GM18909 (cell line): ENCODE data around the gene NPFFR2.
"Not testable (repeated sequence)": the region's sequence is repeated elsewhere in the genome, so short reads cannot be mapped to it uniquely, and the experiment has no call there.

Experiments
- ATAC-seq: cut with Tn5 transposase; IDR thresholded peaks from one replicate; pipeline ENCODE4 v1.9.1; 2021; ENCODE audit warnings: mild to moderate bottlenecking; ENCODE audit not compliant: unreplicated experiment, poor library complexity

Gene NPFFR2

DNA sequence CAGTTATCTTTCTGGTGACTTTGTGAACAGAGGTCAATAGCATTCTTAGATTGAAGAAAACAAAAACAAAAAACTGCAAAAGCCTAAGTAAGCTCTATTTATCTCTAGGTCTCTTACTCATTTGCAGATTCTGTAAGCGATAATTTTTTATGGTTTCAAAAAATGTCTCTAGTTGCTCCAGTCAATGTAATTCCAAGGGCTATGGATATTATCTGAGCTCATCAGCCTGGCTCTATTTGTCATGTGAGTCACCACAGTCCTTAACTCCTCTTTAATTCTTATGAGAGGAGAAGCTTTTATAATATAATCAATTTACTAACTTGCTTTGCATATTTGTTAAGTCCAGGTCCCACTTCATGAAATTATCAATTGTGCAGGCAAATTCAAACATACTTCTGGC lies 79.1 kb downstream of the NPFFR2 start:
- no peak for ATAC-seq

DNA sequence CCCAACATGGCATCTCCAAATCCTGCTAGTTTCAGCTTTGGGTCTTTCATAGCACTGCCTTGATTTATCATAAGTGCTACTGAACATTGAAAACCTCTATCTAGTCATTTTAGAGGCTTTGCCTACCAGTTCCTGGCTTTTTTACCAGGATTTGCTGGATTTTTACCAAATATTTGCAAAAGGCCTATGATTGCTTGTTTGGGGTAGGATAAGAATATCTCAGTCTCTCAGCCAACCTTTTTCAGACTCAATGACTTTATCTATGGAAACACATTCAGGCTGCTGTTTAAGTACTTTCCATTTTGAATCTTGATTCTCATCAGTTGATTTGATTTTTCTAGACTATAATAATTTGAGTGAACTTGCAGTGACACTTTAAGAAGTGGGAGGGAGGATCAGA lies 80.1 kb downstream of the NPFFR2 start:
- ATAC-seq: no peak

DNA sequence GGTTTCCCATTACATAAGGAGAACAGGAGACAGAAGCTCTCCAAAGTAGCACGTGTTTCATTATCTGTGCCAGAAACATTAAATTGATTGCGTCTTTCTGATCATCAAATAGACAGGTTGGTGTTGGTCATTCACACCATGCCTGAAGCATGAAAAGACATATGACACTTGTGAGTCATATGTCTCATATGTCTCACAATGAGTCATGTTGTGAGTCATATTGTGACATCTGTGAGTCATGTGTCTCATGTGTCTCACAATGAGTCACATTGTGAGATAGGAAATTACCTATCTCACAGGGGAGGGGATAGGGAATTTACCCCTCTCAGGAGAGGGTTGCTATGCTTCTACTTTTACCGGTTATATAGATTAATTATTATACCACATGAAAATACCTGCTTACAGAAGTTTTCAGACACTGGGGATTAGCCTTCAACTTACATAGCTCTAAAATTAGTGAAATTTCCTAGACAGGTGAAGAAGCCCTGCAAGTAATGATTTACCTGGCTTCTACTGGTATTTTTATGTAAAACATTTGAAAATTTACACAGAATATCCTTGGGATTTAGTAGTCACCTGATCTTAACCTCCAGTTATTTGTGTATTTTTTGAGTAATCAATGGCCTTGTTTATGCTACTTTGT lies 80.8 kb downstream of the NPFFR2 start:
- peak; percentile 97 for ATAC-seq

DNA sequence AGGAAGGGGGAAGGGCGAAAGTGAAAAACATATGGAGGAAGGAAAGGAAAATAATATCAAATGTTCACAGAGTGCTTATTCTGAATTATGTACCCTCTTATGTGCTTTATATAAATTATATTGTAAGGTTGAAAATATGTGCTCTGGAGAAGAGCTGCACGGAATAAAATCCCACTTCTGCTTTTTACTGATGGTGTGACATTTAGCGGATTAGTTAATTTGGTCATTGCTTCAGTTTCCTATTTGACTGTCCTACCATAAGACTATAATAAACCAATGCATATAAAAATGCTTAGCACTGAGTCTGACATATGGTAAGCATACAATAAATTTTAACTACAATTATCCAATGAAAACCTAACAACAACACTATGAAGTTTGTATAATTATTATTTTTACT lies 86.2 kb downstream of the NPFFR2 start:
- ATAC-seq: peak; percentile 81

DNA sequence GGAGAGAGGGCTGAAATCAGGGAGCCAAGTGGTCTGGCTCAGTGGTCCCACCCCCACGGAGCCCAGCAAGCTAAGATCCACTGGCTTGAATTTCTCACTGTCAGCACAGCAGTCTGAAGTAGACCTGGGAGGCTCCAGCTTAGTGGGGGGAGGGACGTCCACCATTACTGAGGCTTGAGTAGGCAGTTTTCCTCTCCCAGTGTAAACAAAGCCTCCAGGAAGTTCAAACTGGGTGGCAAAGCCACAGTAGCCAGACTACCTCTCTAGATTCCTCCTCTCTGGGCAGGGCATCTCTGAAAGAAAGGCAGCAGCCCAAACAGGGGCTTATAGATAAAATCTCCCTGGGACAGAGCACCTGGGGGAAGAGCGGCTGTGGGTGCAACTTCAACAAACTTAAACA lies 88.1 kb downstream of the NPFFR2 start:
- no peak for ATAC-seq

DNA sequence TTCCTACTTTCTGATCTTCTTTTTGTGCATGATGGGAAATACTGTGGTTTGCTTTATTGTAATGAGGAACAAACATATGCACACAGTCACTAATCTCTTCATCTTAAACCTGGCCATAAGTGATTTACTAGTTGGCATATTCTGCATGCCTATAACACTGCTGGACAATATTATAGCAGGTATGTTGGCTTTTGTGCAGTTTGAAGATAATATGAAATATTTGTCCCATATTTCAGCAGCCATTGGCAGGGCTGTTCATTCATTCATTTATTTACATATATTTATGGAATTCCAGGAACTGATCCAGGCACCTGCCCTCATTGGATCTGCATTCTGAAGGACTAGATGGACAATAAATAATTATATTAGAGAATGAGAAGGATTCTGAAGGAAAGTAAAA lies 96.9 kb downstream of the NPFFR2 start:
- ATAC-seq: no peak

DNA sequence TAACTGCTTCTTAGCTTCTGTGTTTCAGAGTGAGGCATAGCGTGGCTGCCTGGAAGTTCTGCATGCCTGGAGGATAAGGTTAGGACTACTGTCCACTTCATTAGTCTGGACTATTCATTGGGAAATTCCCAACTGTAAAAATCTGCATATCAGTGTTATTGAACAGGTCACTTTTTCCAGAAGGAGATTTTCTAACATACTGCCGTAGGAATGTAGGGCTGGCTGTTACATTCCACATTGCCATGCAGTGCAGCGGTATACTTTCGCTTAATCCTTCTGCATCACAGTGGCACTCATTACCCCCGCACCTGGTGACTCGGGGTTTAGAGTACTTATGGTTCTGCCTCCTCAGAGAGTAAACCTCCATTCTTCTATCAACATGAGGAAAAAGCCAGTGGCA lies 104.6 kb downstream of the NPFFR2 start:
- ATAC-seq: no peak

DNA sequence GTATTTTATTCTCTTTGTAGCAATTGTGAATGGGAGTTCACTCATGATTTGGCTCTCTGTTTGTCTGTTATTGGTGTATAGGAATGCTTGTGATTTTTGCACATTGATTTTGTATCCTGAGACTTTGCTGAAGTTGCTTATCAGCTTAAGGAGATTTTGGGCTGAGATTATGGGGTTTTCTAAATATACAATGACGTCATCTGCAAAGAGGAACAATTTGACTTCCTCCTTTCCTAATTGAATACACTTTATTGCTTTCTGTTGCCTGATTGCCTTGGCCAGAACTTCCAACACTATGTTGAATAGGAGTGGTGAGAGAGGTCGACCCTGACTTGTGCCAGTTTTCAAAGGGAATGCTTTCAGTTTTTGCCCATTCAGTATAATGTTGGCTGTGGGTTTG lies 108.2 kb downstream of the NPFFR2 start:
- not testable (repeated sequence) for ATAC-seq

DNA sequence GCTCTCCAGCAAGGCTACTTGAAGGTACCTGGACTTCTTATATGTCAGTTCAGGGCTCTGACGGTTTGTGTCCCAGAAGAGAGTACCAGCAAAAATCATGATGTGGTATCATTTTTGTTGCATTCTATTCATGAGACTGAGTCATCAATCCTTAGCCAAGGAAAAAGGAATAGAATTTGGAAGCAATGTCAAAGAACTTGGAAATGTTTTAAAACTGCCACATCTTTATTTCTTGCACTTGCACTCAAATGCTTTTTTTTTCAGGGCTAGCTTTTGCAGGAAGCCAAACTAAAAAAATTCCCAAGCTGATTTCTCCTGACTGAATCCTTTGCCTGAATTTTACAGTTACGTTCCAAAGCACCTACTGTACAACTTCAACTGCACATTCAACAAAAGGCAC lies 112.4 kb downstream of the NPFFR2 start:
- ATAC-seq: no peak

DNA sequence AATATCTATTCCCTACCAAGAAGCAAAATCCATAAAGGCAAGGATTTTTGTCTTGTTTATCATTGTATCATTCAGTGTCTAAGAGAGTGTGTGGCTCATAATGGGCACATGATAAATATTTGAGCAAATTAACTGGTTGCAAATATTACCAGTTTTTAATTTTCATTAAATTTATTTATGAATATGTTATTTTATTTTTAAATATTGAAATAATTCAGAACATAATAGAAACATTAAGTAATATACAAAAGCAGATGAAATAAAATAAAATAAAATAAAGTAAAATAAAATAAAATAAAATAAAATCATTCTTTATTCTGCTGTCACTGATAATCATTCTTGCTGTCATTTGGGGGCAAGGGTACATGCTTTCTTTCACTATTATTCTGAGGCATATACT lies 120.9 kb downstream of the NPFFR2 start:
- ATAC-seq: no peak

DNA sequence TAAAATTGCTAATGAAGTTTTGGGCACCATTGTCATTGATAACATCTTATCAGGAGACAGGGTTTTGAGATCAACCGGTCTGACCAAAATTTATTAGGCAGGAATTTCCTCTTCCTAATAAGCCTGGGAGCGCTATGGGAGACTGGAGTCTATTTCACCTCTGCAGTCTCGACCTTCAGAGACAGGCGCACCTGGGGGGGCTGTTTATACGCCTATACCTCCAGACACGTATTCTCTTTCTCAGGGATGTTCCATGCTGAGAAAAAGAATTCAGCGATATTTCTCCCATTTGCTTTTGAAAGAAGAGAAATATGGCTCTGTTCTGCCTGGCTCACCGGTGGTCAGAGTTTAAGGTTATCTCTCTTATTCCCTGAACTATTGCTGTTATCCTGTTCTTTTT lies 121.8 kb downstream of the NPFFR2 start:
- not testable (repeated sequence) for ATAC-seq

DNA sequence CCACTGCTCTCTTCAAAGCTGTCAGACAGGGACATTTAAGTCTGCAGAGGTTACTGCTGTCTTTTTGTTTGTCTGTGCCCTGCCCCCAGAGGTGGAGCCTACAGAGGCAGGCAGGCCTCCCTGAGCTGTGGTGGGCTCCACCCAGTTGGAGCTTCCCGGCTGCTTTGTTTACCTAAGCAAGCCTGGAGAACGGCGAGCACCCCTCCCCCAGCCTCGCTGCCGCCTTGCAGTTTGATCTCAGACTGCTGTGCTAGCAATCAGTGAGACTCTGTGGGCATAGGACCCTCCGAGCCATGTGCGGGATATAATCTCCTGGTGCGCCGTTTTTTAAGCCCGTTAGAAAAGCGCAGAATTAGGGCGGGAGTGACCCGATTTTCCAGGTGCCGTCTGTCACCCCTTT lies 137.5 kb downstream of the NPFFR2 start:
- not testable (repeated sequence) for ATAC-seq

DNA sequence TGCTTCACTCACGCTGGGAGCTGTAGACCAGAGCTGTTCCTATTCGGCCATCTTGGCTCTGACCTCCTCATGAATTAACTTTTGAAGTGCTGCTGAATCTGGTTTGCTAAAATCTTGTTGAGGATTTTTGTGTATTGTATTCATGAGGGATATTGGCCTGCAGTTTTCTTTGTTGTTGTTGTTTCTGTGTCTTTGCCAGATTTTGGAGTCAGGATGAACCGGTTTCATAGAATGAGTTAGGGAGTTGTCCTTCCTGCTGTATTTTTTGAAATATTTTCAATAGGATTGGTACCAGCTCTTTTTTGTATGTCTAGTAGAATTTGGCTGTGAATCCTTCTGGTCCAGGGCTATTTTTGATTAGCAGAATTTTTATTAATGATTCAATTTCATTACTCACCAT lies 138.1 kb downstream of the NPFFR2 start:
- ATAC-seq: no peak

DNA sequence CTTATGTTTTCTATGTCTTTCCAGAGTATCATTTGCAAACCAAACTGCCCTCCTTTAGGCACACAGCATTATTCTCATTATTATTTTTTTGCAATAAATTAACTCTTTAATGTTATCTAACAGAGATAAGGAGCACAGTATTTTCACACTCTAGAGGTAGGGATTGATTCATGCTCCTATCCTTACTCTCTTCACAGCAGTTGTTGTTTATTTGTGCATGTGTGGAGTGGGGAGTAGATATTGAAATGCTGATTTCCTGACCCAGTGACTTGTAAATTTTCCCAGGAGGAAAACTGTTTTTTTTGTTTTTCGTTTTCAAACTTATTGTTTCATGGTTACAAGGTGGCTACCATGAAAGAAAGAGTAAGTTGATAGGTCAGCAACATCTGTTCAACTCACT lies 140.0 kb downstream of the NPFFR2 start:
- ATAC-seq: no peak

DNA sequence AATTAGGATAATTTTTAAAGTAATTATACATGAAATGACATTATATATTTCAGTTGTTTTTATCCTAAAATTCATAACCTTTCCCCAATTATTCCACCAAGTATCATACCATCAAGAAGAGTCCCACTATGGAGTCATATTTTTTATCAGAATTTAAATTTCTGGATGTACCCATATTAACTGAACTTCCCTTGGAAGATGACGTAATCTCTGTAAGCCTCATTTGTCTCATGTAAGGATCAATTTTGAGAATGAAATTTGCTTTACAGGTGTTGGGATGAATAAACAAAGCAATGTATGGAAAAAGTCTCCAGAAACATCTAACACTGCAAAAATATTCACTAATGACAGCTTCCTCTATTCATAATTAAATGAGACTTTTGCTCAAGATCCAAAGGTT lies 147.5 kb downstream of the NPFFR2 start:
- ATAC-seq: no peak

DNA sequence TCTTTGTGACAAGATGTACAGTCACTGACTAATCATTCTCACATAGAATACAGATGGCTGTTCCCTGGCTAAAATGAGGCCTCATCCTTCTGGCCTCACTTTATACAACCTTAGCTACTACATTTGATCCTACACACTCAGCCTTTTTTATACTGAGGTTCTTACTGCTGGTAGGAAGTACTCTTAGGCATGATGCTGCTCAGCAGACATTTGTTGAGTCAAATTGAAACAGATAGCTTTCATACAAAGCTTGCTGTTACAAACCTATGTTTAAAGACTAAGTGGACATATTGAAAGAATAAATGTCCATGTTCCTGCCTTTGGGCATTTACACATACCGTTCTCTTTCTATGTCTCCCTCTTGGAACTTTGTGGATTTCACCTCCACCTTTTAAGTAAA lies 154.9 kb downstream of the NPFFR2 start:
- peak; percentile 72 for ATAC-seq

DNA sequence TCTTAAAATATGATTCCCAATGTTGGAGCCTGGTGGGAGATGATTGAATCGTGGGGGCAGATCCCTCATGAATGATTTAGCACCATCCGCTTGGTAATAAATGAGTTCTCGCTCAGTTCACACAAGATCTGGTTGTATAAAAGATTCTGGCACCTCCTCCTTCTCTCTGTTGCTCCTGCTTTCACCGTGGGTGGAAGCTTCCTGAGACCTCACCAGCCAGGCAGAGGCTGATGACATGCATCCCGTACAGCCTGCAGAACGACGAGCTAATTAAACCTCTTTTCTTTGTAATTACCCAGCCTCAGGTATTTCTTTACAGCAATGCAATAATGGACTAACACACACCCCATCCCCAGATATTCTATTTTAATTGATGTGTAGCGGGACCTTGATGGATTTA lies 162.2 kb downstream of the NPFFR2 start:
- no peak for ATAC-seq

DNA sequence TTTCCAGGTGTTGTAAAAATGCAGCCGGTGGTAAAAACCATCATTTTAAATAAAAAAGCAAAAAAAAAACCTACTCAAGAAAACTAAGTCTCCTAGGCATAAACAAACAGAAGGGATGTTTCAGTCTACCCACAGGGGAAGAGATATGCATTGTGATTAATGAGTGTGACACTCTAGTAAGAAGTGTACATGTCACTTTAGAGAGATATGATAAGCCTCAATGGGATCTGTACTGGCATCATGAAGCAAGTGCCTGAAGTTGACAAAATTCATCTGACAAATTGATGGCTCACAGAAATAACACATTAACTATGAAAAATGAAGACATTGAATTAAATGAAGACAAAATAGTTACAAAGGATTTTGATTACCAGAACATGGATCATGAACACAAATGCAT lies 162.7 kb downstream of the NPFFR2 start:
- ATAC-seq: no peak
